ENCODE measurements around the gene SPEM3. TPM values are rescaled to one million over a fixed set of nuclear protein-coding genes. Genes with fewer than 3 reads are reported as not detected.
"Not testable (repeated sequence)": the region's sequence is repeated elsewhere in the genome, so short reads cannot be mapped to it uniquely, and the experiment has no call there.

Gene SPEM3
- total RNA-seq, 3 donors from 2014 or later: not detected

GRCh38 chr17:7463372-7463846, 34.8 kb downstream of the SPEM3 start:
- peaks cover 6% of the 10 kb centered on the region for H3K4me1 Mint-ChIP-seq (ENCODE audit: low read depth)
- peaks cover 4% of the 10 kb centered on the region for H3K36me3 Mint-ChIP-seq (ENCODE audit: insufficient read depth)
- DNase-seq: no peak
- ATAC-seq: no peak
- H3K9me3 Mint-ChIP-seq: no peaks in the 10 kb centered on the region
- no peaks in the 10 kb centered on the region for H3K27me3 Mint-ChIP-seq (ENCODE audit: low read depth)
- H3K4me3 Mint-ChIP-seq: no peak overlapping the region

GRCh38 chr17:7464081-7464480, 35.4 kb downstream of the SPEM3 start:
- peaks cover 4% of the 10 kb centered on the region for H3K36me3 Mint-ChIP-seq (ENCODE audit: insufficient read depth)
- no peak for DNase-seq
- no peak for ATAC-seq
- H3K27me3 Mint-ChIP-seq (ENCODE audit: low read depth): no peaks in the 10 kb centered on the region
- no peak overlapping the region for H3K4me3 Mint-ChIP-seq
- no peaks in the 10 kb centered on the region for H3K9me3 Mint-ChIP-seq
- H3K4me1 Mint-ChIP-seq (ENCODE audit: low read depth): peaks cover 10% of the 10 kb centered on the region

- Mint-ChIP-seq H3K27me3 (ENCODE audit: low read depth) (no peaks in the 10 kb centered on the region), H3K36me3 (ENCODE audit: insufficient read depth) (peaks cover 4% of the 10 kb centered on the region), H3K9me3 (no peaks in the 10 kb centered on the region), H3K4me3 (no peak overlapping the region), H3K4me1 (ENCODE audit: low read depth) (peaks cover 10% of the 10 kb centered on the region)
- ATAC-seq (no peak), DNase-seq (no peak)
Observed at GRCh38 chr17:7465597-7466275, 37.1 kb downstream of the SPEM3 start.

GRCh38 chr17:7466318-7466638, 37.6 kb downstream of the SPEM3 start:
- ATAC-seq (no peak), DNase-seq (no peak)
- peaks cover 11% of the 10 kb centered on the region for H3K4me1 Mint-ChIP-seq (ENCODE audit: low read depth)
- H3K27me3 Mint-ChIP-seq (ENCODE audit: low read depth): no peaks in the 10 kb centered on the region
- H3K9me3 Mint-ChIP-seq: no peaks in the 10 kb centered on the region
- H3K36me3 Mint-ChIP-seq (ENCODE audit: insufficient read depth): peaks cover under 1% of the 10 kb centered on the region
- H3K4me3 Mint-ChIP-seq: no peak overlapping the region

- no peaks in the 10 kb centered on the region for H3K27me3 Mint-ChIP-seq (ENCODE audit: low read depth)
- ATAC-seq (no peak), DNase-seq (no peak)
- H3K4me1 Mint-ChIP-seq (ENCODE audit: low read depth): peaks cover 17% of the 10 kb centered on the region
- no peaks in the 10 kb centered on the region for H3K9me3 Mint-ChIP-seq
- H3K36me3 Mint-ChIP-seq (ENCODE audit: insufficient read depth): no peaks in the 10 kb centered on the region
- no peak overlapping the region for H3K4me3 Mint-ChIP-seq
Observed at GRCh38 chr17:7466639-7467341, 38.1 kb downstream of the SPEM3 start.

GRCh38 chr17:7467498-7467897, 38.8 kb downstream of the SPEM3 start:
- Mint-ChIP-seq H3K4me3 (no peak overlapping the region), H3K9me3 (no peaks in the 10 kb centered on the region), H3K4me1 (ENCODE audit: low read depth) (peaks cover 20% of the 10 kb centered on the region), H3K27me3 (ENCODE audit: low read depth) (no peaks in the 10 kb centered on the region), H3K36me3 (ENCODE audit: insufficient read depth) (no peaks in the 10 kb centered on the region)
- DNase-seq (no peak), ATAC-seq (no peak)

GRCh38 chr17:7468290-7468689, 39.6 kb downstream of the SPEM3 start:
- no peaks in the 10 kb centered on the region for H3K36me3 Mint-ChIP-seq (ENCODE audit: insufficient read depth)
- ATAC-seq (no peak), DNase-seq (no peak)
- H3K4me3 Mint-ChIP-seq: no peak overlapping the region
- H3K9me3 Mint-ChIP-seq: no peaks in the 10 kb centered on the region
- peaks cover 20% of the 10 kb centered on the region for H3K4me1 Mint-ChIP-seq (ENCODE audit: low read depth)
- no peaks in the 10 kb centered on the region for H3K27me3 Mint-ChIP-seq (ENCODE audit: low read depth)

- no peaks in the 10 kb centered on the region for H3K27me3 Mint-ChIP-seq (ENCODE audit: low read depth)
- H3K36me3 Mint-ChIP-seq (ENCODE audit: insufficient read depth): no peaks in the 10 kb centered on the region
- DNase-seq (no peak), ATAC-seq (no peak)
- H3K4me3 Mint-ChIP-seq: no peak overlapping the region
- no peaks in the 10 kb centered on the region for H3K9me3 Mint-ChIP-seq
- peaks cover 24% of the 10 kb centered on the region for H3K4me1 Mint-ChIP-seq (ENCODE audit: low read depth)
Observed at GRCh38 chr17:7468804-7469389, 40.2 kb downstream of the SPEM3 start.

GRCh38 chr17:7469843-7470242, 41.2 kb downstream of the SPEM3 start:
- H3K4me3 Mint-ChIP-seq; H3K27me3 Mint-ChIP-seq (ENCODE audit: low read depth); H3K36me3 Mint-ChIP-seq (ENCODE audit: insufficient read depth); H3K9me3 Mint-ChIP-seq; ATAC-seq; DNase-seq: not testable (repeated sequence)
- peaks cover 26% of the 10 kb centered on the region for H3K4me1 Mint-ChIP-seq (ENCODE audit: low read depth)

- DNase-seq; ATAC-seq; H3K4me3 Mint-ChIP-seq; H3K9me3 Mint-ChIP-seq; H3K27me3 Mint-ChIP-seq (ENCODE audit: low read depth); H3K36me3 Mint-ChIP-seq (ENCODE audit: insufficient read depth): not testable (repeated sequence)
- peaks cover 26% of the 10 kb centered on the region for H3K4me1 Mint-ChIP-seq (ENCODE audit: low read depth)
Observed at GRCh38 chr17:7470457-7470973, 41.9 kb downstream of the SPEM3 start.

GRCh38 chr17:7471729-7472128, 43.1 kb downstream of the SPEM3 start:
- Mint-ChIP-seq H3K4me3 (no peak overlapping the region), H3K27me3 (ENCODE audit: low read depth) (no peaks in the 10 kb centered on the region), H3K36me3 (ENCODE audit: insufficient read depth) (no peaks in the 10 kb centered on the region), H3K4me1 (ENCODE audit: low read depth) (peaks cover 37% of the 10 kb centered on the region), H3K9me3 (no peaks in the 10 kb centered on the region)
- ATAC-seq: no peak
- DNase-seq: no peak

GRCh38 chr17:7474767-7475166, 46.1 kb downstream of the SPEM3 start:
- H3K4me1 Mint-ChIP-seq (ENCODE audit: low read depth): peaks cover 48% of the 10 kb centered on the region
- not testable (repeated sequence) for H3K36me3 Mint-ChIP-seq (ENCODE audit: insufficient read depth); H3K27me3 Mint-ChIP-seq (ENCODE audit: low read depth); ATAC-seq; H3K4me3 Mint-ChIP-seq; H3K9me3 Mint-ChIP-seq; DNase-seq

- Mint-ChIP-seq H3K4me3 (no peak overlapping the region), H3K36me3 (ENCODE audit: insufficient read depth) (no peaks in the 10 kb centered on the region), H3K27me3 (ENCODE audit: low read depth) (no peaks in the 10 kb centered on the region), H3K4me1 (ENCODE audit: low read depth) (peaks cover 56% of the 10 kb centered on the region), H3K9me3 (no peaks in the 10 kb centered on the region)
- ATAC-seq: no peak
- DNase-seq: no peak
Observed at GRCh38 chr17:7475764-7476422, 47.2 kb downstream of the SPEM3 start.

- DNase-seq (no peak), ATAC-seq (no peak)
- H3K4me3 Mint-ChIP-seq: no peak overlapping the region
- H3K27me3 Mint-ChIP-seq (ENCODE audit: low read depth): no peaks in the 10 kb centered on the region
- no peaks in the 10 kb centered on the region for H3K36me3 Mint-ChIP-seq (ENCODE audit: insufficient read depth)
- H3K4me1 Mint-ChIP-seq (ENCODE audit: low read depth): peaks cover 55% of the 10 kb centered on the region
- no peaks in the 10 kb centered on the region for H3K9me3 Mint-ChIP-seq
Observed at GRCh38 chr17:7476494-7476893, 47.8 kb downstream of the SPEM3 start.

All from activated T-cell treated with anti-CD3 and anti-CD28 coated beads, Interleukin-2, amount 50 U/mL, for 4 hours (primary cell).